ENCODE results near the gene PCBP1.

DNA sequence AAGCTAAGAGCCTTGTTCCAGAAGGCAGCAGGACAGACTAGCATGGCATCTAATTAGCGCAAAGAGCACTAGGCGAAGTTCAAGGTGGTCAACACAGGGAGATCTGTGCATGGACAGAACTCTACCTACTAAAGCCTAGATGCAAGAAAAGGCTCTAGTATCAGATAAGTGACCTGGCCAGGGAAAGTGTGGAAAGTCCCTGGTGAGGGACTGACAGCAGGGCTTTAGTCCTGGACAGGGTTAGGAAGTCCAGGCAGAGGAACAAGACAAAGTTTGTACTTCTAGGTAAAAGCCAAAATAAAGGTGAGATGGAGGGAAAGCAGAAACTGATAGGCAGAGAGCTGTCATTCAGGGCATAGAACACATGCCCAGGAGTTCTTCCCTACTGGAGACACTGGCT lies 45.0 kb upstream of the PCBP1 start:
- TF ChIP-seq, protein P1, sequence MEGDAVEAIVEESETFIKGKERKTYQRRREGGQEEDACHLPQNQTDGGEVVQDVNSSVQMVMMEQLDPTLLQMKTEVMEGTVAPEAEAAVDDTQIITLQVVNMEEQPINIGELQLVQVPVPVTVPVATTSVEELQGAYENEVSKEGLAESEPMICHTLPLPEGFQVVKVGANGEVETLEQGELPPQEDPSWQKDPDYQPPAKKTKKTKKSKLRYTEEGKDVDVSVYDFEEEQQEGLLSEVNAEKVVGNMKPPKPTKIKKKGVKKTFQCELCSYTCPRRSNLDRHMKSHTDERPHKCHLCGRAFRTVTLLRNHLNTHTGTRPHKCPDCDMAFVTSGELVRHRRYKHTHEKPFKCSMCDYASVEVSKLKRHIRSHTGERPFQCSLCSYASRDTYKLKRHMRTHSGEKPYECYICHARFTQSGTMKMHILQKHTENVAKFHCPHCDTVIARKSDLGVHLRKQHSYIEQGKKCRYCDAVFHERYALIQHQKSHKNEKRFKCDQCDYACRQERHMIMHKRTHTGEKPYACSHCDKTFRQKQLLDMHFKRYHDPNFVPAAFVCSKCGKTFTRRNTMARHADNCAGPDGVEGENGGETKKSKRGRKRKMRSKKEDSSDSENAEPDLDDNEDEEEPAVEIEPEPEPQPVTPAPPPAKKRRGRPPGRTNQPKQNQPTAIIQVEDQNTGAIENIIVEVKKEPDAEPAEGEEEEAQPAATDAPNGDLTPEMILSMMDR (IDR thresholded peaks at IDR 0.05), result no peak
- TF ChIP-seq EP300 (IDR thresholded peaks at IDR 0.05), result no peak
- no peak for TF ChIP-seq POLR2AphosphoS5 (IDR thresholded peaks at IDR 0.05)
